OCI-LY1 (cell line): ENCODE measurements around the gene CYB561A3.
"Not testable (repeated sequence)": the region's sequence is repeated elsewhere in the genome, so short reads cannot be mapped to it uniquely, and the experiment has no call there.

ENCODE experiments used
- H2AFZ ChIP-seq: fragments of 200-600 bp; sonication (generic), shearing (Covaris generic); 2 replicates; pipeline ENCODE4 v1.6.0; 2014; ENCODE audit warnings: antibody characterized with exemption, mild to moderate bottlenecking, low read length
- H3F3A ChIP-seq: fragments of 200-600 bp; sonication (generic), shearing (Covaris generic); 2 replicates; pipeline ENCODE4 v1.6.0; 2014; ENCODE audit warnings: mild to moderate bottlenecking, antibody characterized with exemption, low read length, moderate library complexity; ENCODE audit not compliant: insufficient read depth
- H3K27ac ChIP-seq: fragments of 200-600 bp; sonication (generic); 2 replicates; pipeline ENCODE4 v1.5.1; 2014; ENCODE audit warnings: low read length, mixed run types, mild to moderate bottlenecking, low read depth; ENCODE audit not compliant: poor library complexity, severe bottlenecking
- H3K27me3 ChIP-seq: fragments of 200-600 bp; sonication (generic); 2 replicates; pipeline ENCODE4 v1.6.0; 2014; ENCODE audit warnings: antibody characterized with exemption, mild to moderate bottlenecking, low read length, moderate library complexity; ENCODE audit not compliant: insufficient read depth
- H3K36me3 ChIP-seq: fragments of 200-600 bp; sonication (generic); 2 replicates; pipeline ENCODE4 v1.6.1; 2014; ENCODE audit warnings: mild to moderate bottlenecking, antibody characterized with exemption, low read length, moderate library complexity, mixed read lengths; ENCODE audit not compliant: insufficient read depth
- H3K4me1 ChIP-seq: fragments of 200-600 bp; sonication (generic); 2 replicates; pipeline ENCODE4 v1.5.1; 2014; ENCODE audit warnings: mild to moderate bottlenecking, low read length, moderate library complexity; ENCODE audit not compliant: insufficient read depth, severe bottlenecking
- H3K4me2 ChIP-seq: fragments of 200-600 bp; sonication (generic), shearing (Covaris generic); 2 replicates; pipeline ENCODE4 v1.6.1; 2014; ENCODE audit warnings: low read length
- H3K4me3 ChIP-seq: fragments of 200-600 bp; sonication (generic); 2 replicates; pipeline ENCODE4 v1.5.1; 2014; ENCODE audit warnings: low read length, low read depth, mild to moderate bottlenecking, mixed read lengths; ENCODE audit not compliant: poor library complexity, severe bottlenecking
- H3K79me2 ChIP-seq: fragments of 200-600 bp; shearing (Covaris generic); 2 replicates; pipeline ENCODE4 v1.6.1; 2016; ENCODE audit warnings: mixed run types, low read length, mixed read lengths; ENCODE audit not compliant: insufficient read depth
- H3K9ac ChIP-seq: fragments of 200-600 bp; sonication (generic), shearing (Covaris generic); 2 replicates; pipeline ENCODE4 v1.6.1; 2014; ENCODE audit warnings: mild to moderate bottlenecking, low read length, mixed read lengths
- H3K9me2 ChIP-seq: fragments of 200-600 bp; sonication (generic), shearing (Covaris generic); 2 replicates; pipeline ENCODE4 v1.6.1; 2014; ENCODE audit warnings: low read depth, mild to moderate bottlenecking, low read length, mixed read lengths
- H3K9me3 ChIP-seq: fragments of 200-600 bp; shearing (Covaris generic); 2 replicates; pipeline ENCODE4 v1.6.1; 2014; ENCODE audit warnings: low read length, mixed read lengths
- H4K20me1 ChIP-seq: fragments of 200-600 bp; sonication (generic), shearing (Covaris generic); 2 replicates; pipeline ENCODE4 v1.6.0; 2016; ENCODE audit warnings: mild to moderate bottlenecking, low read length; ENCODE audit not compliant: insufficient read depth
- EZH2 ChIP-seq: fragments of 200-600 bp; sonication (generic), shearing (Covaris generic); IDR thresholded peaks from 2 replicates; pipeline ENCODE4 v1.8.0; 2017; ENCODE audit warnings: borderline replicate concordance, mixed run types, mild to moderate bottlenecking, antibody characterized with exemption, low read length, moderate library complexity, mixed read lengths
- TF ChIP-seq, protein P1 (sequence below): fragments of 200-600 bp; sonication (generic), shearing (Covaris generic); IDR thresholded peaks from 2 replicates; pipeline ENCODE4 v1.5.1; 2017; ENCODE audit warnings: mild to moderate bottlenecking, antibody characterized with exemption, low read length, moderate library complexity, mixed read lengths

The CYB561A3 gene

DNA sequence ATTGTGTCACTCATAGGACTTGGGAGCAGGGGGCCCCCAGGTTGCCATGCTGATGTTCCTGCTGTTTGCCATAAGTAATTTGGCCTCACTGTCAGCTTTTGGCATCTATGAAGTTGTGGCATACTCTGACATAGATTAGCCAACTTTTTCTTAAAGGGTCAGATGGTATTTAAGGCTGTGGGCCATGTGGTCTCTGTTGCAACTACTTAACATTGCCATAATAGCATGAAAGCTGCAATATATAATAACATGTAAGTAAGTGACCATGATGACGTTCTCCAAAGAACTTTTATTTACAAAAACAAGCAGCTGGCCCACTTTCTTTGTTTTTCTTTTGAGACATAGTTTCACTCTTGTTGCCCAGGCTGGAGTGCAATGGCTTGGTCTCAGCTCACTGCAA lies 28.5 kb upstream of the CYB561A3 start:
- Histone ChIP-seq H3K27me3 (no peaks in the 10 kb centered on the region), H3K27ac (no peak overlapping the region), H3K4me3 (no peak overlapping the region), H3K9me2 (no peaks in the 10 kb centered on the region), H3F3A (no peaks in the 10 kb centered on the region), H4K20me1 (no peaks in the 10 kb centered on the region), H3K4me1 (peaks cover 21% of the 10 kb centered on the region), H3K9me3 (no peaks in the 10 kb centered on the region), H2AFZ (no peak overlapping the region), H3K36me3 (no peaks in the 10 kb centered on the region), H3K9ac (no peak overlapping the region), H3K79me2 (no peaks in the 10 kb centered on the region), H3K4me2 (no peak overlapping the region)
- TF ChIP-seq, protein P1, sequence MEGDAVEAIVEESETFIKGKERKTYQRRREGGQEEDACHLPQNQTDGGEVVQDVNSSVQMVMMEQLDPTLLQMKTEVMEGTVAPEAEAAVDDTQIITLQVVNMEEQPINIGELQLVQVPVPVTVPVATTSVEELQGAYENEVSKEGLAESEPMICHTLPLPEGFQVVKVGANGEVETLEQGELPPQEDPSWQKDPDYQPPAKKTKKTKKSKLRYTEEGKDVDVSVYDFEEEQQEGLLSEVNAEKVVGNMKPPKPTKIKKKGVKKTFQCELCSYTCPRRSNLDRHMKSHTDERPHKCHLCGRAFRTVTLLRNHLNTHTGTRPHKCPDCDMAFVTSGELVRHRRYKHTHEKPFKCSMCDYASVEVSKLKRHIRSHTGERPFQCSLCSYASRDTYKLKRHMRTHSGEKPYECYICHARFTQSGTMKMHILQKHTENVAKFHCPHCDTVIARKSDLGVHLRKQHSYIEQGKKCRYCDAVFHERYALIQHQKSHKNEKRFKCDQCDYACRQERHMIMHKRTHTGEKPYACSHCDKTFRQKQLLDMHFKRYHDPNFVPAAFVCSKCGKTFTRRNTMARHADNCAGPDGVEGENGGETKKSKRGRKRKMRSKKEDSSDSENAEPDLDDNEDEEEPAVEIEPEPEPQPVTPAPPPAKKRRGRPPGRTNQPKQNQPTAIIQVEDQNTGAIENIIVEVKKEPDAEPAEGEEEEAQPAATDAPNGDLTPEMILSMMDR: no peak
- TF ChIP-seq EZH2: no peak

DNA sequence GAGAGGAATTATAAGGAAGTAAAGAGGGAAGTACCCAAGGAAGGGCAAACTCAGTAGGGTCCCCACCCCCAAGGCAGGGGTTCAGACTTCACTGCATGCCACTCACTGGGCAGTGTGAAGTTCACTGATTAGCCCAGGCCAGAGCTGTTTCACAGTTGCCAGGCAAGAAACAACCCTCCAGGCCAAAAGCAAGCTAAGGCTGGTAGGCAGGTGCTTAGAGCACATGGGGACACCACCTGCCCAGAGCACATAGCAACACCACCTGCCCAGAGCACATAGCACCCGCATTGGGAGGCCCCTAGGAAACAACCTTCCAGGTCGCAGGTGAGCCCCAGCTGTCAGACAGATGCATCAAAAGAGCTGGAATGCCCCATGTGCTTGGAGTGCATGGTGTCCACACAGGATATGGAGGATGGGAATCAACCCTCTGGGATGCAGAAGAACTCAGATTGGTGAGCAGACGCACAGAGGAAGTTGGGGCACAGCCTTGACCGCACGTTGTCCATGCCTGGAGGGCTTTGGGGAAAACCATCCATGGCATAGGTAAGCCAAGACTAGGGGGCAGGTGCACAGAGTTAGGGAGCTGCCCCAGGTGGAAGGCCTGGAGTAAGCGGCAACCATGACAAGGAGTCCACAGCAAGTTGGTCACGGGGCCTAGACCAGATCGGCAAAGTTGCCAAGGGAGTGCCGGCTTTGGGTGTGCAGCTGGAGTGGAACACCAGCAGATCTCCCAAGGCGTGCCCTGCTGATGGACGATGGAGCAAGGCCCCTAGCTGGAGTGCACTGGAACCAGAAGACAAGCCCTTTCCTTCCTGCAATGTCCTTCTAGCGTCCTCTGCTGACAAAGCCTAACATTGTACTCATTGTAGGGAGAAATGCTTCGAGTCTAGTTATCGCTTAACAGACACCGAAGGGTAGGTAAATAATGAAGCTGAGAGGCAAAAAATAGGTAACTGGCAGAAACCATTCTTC lies 22.9 kb upstream of the CYB561A3 start:
- no peaks in the 10 kb centered on the region for H3K9me2 ChIP-seq
- H3K79me2 ChIP-seq: no peaks in the 10 kb centered on the region
- no peaks in the 10 kb centered on the region for H3K27me3 ChIP-seq
- TF ChIP-seq, protein P1: peak; percentile 55
- TF ChIP-seq EZH2: no peak
- no peaks in the 10 kb centered on the region for H4K20me1 ChIP-seq
- no peak overlapping the region for H3K9ac ChIP-seq
- peaks cover 6% of the 10 kb centered on the region for H3K4me1 ChIP-seq
- peak overlapping the region; percentile 31 for H3K27ac ChIP-seq
- H3K36me3 ChIP-seq: no peaks in the 10 kb centered on the region
- no peaks in the 10 kb centered on the region for H3F3A ChIP-seq
- no peak overlapping the region for H3K4me3 ChIP-seq
- H2AFZ ChIP-seq: no peak overlapping the region
- no peak overlapping the region for H3K4me2 ChIP-seq
- no peaks in the 10 kb centered on the region for H3K9me3 ChIP-seq

DNA sequence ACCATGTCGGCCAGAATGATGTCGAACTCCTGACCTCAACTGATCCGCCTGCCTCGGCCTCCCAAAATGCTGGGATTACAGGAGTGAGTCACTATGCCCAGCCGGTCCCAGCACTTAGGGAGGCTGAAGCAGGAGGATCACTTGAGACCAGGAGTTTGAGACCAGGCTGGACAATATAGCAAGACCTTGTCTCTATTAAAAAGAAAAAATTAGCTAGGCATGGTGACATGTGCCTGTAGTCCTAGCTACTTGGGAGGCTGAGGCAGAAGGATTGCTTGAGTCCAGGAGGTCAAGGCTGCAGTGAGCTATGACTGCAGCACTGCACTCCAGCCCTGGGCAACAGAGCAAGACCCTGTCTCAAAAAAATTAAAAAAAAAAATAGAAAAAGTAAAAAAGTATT lies 22.2 kb upstream of the CYB561A3 start:
- H2AFZ ChIP-seq, H3K9me3 ChIP-seq, H3K4me2 ChIP-seq, H3K27ac ChIP-seq, H4K20me1 ChIP-seq, H3K79me2 ChIP-seq, H3K36me3 ChIP-seq, H3K27me3 ChIP-seq, H3F3A ChIP-seq, H3K9me2 ChIP-seq, H3K4me3 ChIP-seq, H3K4me1 ChIP-seq, H3K9ac ChIP-seq: not testable (repeated sequence)

DNA sequence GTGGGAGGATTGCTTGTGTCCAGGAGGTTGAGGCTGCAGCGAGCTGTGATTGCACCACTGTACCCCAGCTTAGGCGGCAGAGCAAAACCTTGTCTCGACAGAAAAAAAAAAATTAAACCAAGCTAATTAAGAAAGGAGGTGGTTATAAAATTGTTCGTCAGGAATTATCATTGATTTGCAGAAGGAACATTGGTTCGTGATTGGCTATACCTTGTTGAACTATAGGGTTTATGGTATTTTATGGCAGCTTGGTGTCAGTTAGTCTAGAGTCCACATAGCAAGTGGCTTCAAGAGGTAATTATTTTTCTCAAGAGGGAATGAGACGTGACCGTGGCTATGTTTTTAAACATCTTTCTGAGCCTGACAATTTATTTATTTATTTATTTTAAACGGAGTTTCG lies 19.2 kb upstream of the CYB561A3 start:
- no peak overlapping the region for H3K4me2 ChIP-seq
- H3K9ac ChIP-seq: no peak overlapping the region
- H3K36me3 ChIP-seq: peaks cover 7% of the 10 kb centered on the region; the same call in 1 of the 2 replicates
- H3K27ac ChIP-seq: no peak overlapping the region
- no peak overlapping the region for H2AFZ ChIP-seq
- no peak overlapping the region for H3K4me3 ChIP-seq
- H3F3A ChIP-seq: no peaks in the 10 kb centered on the region
- H3K9me3 ChIP-seq: no peaks in the 10 kb centered on the region
- H3K4me1 ChIP-seq: peaks cover 6% of the 10 kb centered on the region
- H3K9me2 ChIP-seq: no peaks in the 10 kb centered on the region
- no peaks in the 10 kb centered on the region for H3K27me3 ChIP-seq
- no peaks in the 10 kb centered on the region for H4K20me1 ChIP-seq
- TF ChIP-seq EZH2: no peak
- TF ChIP-seq, protein P1: no peak
- H3K79me2 ChIP-seq: no peaks in the 10 kb centered on the region
